ENCODE data around the gene RFPL4AL1.

DNA sequence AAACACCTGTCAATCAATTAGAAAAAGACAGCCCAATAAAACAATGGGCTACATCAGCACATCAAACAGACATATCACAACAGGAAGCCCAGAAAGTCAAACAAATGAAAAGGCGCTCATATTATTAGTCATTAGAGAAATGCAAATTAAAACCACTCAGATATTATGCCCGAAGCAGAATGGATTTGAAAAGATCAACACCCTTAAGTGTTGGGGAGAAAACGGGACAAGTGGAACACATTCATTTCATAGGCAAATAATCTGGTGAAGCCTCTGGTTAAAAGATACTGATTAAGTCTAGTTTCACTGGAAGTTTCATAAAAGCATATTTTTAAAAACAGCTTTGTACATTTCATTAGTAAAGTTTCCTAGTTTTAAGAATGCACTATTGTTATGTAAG is 48.1 kb upstream of the RFPL4AL1 start:
- TF ChIP-seq EZH2 (IDR thresholded peaks at IDR 0.05; ENCODE audit: borderline replicate concordance, low read depth, low read length) (no peak), ZNF217 (CRISPR knock-in tag; IDR thresholded peaks at IDR 0.05) (no peak), DPF2 (IDR thresholded peaks at IDR 0.05) (no peak), GATAD2B (IDR thresholded peaks at IDR 0.05; ENCODE audit: borderline replicate concordance) (no peak), JUN (IDR thresholded peaks at IDR 0.05; ENCODE audit: borderline replicate concordance, low read depth, low read length) (no peak), JUN (CRISPR knock-in tag; IDR thresholded peaks at IDR 0.05; ENCODE audit: borderline replicate concordance) (no peak), SIN3A (IDR thresholded peaks at IDR 0.05; ENCODE audit: borderline replicate concordance in 2 of 2, control insufficient read depth in 1 of 2, low read depth in 2 of 2, low read length in 2 of 2) (no peak), POLR2AphosphoS5 (IDR thresholded peaks at IDR 0.05; ENCODE audit: control insufficient read depth, insufficient read depth, low read depth, low read length) (no peak), TAF7 (tag; IDR thresholded peaks at IDR 0.05) (no peak)
- TF ChIP-seq, protein P1, sequence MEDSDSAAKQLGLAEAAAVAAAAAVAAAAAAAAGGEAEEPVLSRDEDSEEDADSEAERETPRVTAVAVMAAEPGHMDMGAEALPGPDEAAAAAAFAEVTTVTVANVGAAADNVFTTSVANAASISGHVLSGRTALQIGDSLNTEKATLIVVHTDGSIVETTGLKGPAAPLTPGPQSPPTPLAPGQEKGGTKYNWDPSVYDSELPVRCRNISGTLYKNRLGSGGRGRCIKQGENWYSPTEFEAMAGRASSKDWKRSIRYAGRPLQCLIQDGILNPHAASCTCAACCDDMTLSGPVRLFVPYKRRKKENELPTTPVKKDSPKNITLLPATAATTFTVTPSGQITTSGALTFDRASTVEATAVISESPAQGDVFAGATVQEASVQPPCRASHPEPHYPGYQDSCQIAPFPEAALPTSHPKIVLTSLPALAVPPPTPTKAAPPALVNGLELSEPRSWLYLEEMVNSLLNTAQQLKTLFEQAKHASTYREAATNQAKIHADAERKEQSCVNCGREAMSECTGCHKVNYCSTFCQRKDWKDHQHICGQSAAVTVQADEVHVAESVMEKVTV (CRISPR knock-in tag; IDR thresholded peaks at IDR 0.05), result no peak
